ENCODE results near the gene RILPL1.
"Not testable (repeated sequence)": the region's sequence is repeated elsewhere in the genome, so short reads cannot be mapped to it uniquely, and the experiment has no call there.

DNA sequence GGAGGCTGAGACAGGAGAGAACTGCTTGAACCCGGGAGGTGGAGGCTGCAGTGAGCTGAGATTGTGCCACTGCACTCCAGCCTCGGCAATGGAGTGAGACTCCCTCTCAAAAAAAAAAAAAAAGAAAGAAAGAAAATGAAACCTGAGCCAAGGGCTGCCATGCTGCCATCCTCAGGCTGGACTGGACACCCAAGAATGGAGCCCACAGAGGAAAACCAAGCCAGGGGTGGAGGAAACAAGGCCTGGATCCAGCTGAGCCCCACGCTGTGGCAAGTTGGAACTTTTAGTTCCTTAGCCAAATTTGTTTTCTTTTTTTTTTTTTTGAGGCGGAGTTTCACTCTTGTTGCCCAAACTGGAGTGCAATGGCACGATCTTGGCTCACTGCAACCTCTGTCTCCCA, 52.3 kb downstream of the RILPL1 start:
- not testable (repeated sequence) for TF ChIP-seq EZH2 (IDR thresholded peaks at IDR 0.05; ENCODE audit: insufficient read depth, poor library complexity, severe bottlenecking); EZH2phosphoT487 (IDR thresholded peaks at IDR 0.05; ENCODE audit: insufficient read depth, low read depth)

Measured in GM23248 (cell line).